ENCODE data around the gene PPP2R3A.
"Not testable (repeated sequence)": the region's sequence is repeated elsewhere in the genome, so short reads cannot be mapped to it uniquely, and the experiment has no call there.

PPP2R3A gene

GRCh38 chr3:135965506-135966270 is at the start of gene PPP2R3A:
TSS of gene PPP2R3A (plus strand) at chr3:135965728. CDS start at chr3:136001499, 35,771 bp downstream.
- DNase-seq (ENCODE audit: low read depth in 1 of 2, low spot score in 1 of 2), result peak; percentile 23 to 30

DNA sequence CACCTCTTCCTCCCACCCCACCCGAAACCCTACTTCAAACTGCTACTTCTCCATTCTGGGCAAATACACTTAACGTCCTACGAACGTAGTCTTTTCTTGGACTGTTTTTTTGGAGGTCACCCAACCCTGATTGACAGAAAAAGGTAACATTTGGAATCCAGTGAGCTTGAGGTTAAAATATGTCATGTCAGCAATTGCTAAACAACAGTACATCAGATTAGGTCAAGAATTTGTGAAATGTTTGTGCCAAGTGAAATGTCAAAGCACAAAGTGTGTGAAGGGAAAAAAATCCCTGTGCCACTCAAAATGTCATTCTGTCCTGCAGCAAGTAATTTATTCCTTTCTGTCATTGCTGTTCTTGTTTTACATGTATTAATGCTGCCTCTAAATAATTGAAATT is 49.2 kb upstream of the PPP2R3A start:
- no peak for DNase-seq (ENCODE audit: low read depth in 1 of 2, low spot score in 1 of 2)

- no peak for DNase-seq (ENCODE audit: low read depth in 1 of 2, low spot score in 1 of 2)
Measured at GRCh38 chr3:135917076-135917475, 48.5 kb upstream of the PPP2R3A start.

- no peak for DNase-seq (ENCODE audit: low read depth in 1 of 2, low spot score in 1 of 2)
Measured at GRCh38 chr3:135917927-135918597, 47.5 kb upstream of the PPP2R3A start.

DNA sequence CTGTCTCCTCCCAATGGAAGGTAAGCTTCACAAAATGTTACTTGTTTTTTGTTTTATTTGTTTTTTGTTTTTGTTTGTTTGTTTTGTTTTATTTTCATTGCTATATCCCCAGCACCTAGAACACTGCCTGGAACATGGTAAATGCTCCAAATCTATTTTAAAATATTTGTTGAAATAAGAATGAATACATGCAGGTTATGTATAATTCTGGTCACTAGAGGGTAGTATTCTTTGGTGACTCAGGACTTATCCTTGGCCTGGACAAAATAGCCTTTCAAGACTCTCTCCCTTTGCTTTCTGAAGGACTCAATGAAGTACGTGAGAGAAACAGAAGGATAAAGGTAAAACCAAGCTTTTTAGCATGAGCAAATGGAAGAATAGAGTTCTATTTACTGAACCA is 46.9 kb upstream of the PPP2R3A start:
- DNase-seq (ENCODE audit: low read depth in 1 of 2, low spot score in 1 of 2), result no peak

- no peak for DNase-seq (ENCODE audit: low read depth in 1 of 2, low spot score in 1 of 2)
Measured at GRCh38 chr3:135920275-135920674, 45.3 kb upstream of the PPP2R3A start.

DNA sequence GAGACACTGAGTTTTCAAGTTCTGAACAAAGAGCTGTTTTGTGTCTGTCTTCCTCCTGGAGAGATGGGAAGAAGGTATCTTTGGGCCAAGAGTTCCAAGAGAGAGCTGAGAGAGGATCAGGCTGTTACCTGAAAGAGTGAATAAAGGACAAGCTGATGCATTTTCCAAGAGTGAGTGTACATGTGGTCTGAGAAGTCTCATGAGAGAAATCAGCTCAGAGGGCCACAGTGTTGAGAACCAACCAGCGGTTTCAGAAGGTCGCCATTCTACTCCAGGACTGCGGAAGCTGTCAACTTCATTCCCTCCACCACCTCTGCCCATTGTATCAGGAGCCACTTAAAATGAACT is 42.7 kb upstream of the PPP2R3A start:
- no peak for DNase-seq (ENCODE audit: low read depth in 1 of 2, low spot score in 1 of 2)

DNA sequence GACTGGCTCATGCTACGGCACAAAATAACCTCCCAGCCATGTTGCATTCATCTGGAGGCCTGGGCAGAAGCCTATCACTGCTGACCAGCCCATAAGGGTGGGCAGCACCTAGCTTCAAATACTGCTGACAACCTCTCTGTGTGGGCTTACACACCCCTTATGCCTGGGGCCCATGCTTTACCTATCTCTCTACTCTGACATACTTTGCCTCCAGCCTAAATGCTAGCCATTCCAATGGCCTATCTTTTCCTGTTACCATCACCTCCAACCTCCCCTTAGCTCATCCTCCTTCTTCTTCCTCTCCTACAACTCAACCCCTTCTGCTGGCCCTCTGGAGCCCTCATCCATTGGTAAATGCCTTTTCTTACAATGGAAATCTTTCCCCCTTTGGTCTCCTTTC is 41.0 kb upstream of the PPP2R3A start:
- DNase-seq (ENCODE audit: low read depth in 1 of 2, low spot score in 1 of 2), result no peak

- DNase-seq (ENCODE audit: low read depth in 1 of 2, low spot score in 1 of 2), result no peak
Measured at GRCh38 chr3:135926664-135927063, 38.9 kb upstream of the PPP2R3A start.

DNA sequence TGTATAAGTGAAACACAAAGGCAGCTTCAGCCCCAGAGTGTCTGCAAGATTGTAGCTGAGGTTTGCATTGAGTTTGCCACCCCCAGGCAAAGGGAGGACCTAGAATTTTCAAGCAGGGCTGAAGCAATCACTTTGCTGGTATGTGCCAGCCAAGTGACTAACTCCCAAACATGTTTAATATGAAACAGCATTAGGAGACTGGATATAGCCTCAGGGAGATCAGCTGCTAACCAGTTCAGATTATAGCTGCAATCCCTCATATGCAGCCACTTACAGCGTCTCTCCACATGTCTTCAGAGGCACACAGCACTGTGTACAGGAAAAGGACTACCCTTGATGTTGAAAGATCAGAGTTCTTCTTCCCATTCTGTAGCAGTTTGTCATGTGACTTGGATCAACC is 38.4 kb upstream of the PPP2R3A start:
- no peak for DNase-seq (ENCODE audit: low read depth in 1 of 2, low spot score in 1 of 2)

GRCh38 chr3:135929670-135930069 is 35.9 kb upstream of the PPP2R3A start:
- DNase-seq (ENCODE audit: low read depth in 1 of 2, low spot score in 1 of 2), result no peak

- DNase-seq (ENCODE audit: low read depth in 1 of 2, low spot score in 1 of 2), result no peak
Measured at GRCh38 chr3:135930255-135930654, 35.3 kb upstream of the PPP2R3A start.

DNA sequence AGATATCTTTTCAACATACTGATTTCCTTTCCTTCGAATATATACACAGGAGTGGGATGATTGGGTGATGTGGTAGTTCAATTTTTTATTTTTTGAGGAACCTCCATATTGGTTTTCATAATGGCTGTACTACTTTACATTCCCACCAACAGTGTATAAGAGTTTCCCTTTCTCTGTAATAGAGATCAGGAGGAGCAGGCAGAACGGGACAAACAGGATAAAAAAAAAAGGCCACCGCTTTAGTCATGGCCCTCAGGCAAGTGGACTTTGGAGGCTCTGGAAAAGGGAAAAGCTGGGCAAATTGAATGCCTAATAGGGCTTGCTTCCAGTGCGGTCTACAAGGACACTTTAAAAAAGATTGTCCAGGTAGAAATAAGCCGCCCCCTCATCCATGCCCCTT is 30.4 kb upstream of the PPP2R3A start:
- not testable (repeated sequence) for DNase-seq (ENCODE audit: low read depth in 1 of 2, low spot score in 1 of 2)

GRCh38 chr3:135937766-135938165 is 27.8 kb upstream of the PPP2R3A start:
- not testable (repeated sequence) for DNase-seq (ENCODE audit: low read depth in 1 of 2, low spot score in 1 of 2)

DNA sequence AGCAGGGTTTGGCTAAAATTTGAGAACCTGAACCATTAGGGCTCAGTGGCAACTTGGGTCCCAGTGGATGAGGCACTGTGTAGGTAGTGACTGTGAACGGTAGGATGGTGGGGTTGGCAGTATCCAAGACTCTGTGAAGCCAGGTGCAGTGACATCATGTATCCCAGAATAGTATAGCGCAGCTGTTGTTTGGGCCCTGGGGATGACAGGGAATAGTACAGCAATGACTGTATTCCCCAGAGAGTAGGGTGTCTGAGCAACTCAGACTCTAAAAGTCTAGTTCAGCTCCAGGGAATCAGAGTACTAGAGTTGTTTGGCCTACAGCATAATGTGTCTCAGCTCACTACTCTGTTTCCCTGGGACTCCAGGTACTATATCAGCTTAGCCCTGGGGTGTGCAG is 20.7 kb upstream of the PPP2R3A start:
- DNase-seq (ENCODE audit: low read depth in 1 of 2, low spot score in 1 of 2), result no peak

- no peak for DNase-seq (ENCODE audit: low read depth in 1 of 2, low spot score in 1 of 2)
Measured at GRCh38 chr3:135950941-135951340, 14.6 kb upstream of the PPP2R3A start.

GRCh38 chr3:135964160-135964955 is 1.2 kb upstream of the PPP2R3A start:
- DNase-seq (ENCODE audit: low read depth in 1 of 2, low spot score in 1 of 2), result no peak

DNA sequence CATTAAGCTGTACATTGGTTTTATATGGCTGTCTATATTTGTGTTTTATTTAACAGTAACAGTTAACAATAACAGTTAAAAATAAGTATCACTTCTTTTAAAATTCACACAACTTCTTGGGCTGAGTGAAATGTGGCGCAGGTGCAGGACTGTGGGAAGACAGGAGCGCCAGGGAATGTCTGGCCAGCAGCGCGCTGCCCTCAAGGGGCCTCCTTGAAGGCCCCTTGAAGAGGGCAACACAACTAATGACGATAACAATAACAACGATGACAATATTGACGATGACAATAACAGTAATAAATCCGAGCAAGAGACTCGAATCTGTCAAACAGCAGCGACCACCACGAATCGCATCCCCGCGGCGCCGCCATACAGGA is 411 bp upstream of the PPP2R3A start:
- DNase-seq (ENCODE audit: low read depth in 1 of 2, low spot score in 1 of 2), result no peak

DNA sequence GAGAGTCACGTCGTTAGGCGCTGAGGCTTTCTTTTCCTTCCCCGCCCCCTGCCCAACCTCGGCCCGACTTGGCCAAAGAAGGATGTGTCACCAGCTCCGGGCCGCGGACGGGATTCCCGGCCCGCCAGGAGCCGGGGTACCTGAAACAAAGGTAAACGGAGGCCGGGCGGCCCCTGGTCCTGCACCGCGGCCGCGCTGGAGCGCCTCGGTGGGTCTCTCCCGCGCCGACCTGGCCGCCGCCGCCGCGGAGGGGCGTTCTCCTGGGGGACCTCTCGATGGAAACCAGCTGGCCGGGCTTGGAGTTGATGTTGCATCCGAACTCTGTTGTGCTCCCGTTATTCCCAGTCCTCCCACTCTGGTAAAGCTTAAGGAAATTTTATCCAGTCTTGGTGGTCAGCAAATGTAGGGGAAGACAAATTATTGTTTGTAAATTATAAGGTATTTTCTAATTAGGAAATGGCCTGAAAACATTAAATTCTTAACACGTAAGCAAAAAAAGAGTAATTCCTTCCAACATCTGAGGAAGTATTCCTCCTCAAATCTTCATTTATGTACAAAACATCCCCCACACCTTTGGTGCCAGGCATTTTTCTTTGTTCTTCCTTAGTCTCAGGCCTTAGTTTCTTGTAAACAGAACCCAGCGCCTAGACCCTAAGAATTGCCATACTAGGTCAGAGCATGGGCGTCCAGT is 888 bp downstream of the PPP2R3A start:
- DNase-seq (ENCODE audit: low read depth in 1 of 2, low spot score in 1 of 2), result no peak

DNA sequence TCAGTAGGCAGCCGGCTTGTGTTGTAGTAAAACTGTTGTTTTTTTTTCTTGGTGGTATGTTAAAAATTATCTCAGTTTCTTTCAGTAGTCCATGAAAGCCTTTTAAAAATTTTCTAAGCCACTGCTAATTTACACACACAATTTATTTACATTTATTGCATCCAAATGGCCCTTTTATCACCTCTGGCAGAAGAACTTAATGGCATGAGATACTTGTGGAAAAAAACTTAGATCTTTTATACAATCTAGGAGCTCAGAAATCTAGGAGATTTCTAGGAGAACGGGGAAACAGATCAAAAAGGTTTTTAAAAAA is 1.4 kb downstream of the PPP2R3A start:
- no peak for DNase-seq (ENCODE audit: low read depth in 1 of 2, low spot score in 1 of 2)

GRCh38 chr3:135967867-135968266 is 2.3 kb downstream of the PPP2R3A start:
- DNase-seq (ENCODE audit: low read depth in 1 of 2, low spot score in 1 of 2), result no peak

Data from activated T-helper 1 cell treated with anti-CD3 and anti-CD28 coated beads, Interleukin-2, amount 50 U/mL, for 16 hours (primary cell).